Measurements from ENCODE around the gene MBNL2.

Gene MBNL2

DNA sequence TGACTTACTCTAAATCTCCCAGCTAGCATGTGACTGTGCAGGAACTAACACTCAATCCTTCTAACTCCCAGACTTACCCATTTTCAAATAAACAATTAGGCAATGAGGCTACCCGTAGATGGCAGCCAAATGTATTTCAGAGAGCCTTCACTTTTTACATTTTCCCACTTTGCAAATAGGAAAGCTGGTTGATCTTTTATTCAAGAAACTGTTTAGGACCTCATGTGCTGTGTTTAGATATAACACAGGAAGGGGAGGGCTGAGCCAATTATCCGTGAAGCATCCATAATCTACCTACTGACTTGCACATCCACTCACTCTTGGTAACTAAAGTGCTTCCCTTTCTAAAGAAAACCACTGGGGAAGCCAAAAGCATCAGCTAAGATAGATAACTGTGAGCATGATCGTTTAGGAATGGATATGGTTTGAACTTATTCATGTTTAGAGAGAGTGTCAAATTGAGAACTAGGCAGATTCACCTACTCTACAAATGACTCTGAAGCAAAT lies 33.4 kb downstream of the MBNL2 start:
- DNase-seq, result no peak

DNA sequence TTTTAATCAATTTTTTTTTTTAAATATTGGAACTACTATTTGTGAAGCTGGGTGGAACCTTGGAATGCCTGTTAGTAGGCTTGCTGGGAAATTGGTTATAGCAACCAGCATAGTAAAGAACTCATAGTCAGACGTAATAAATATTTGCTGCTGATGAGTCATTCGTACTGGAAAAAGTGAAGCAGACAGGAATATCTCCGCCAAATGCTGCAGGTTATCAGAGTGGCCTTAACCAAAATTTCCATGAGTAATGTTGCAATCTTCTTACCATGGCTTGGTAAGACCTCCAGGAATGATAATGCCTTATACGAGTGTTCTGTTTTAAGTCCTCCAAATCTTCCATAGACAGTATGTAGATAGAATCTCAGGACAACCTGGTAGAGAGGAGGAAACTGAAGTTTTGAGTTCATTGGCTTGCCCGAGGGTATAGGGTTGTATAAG lies 34.2 kb downstream of the MBNL2 start:
- DNase-seq, result peak; percentile 96

DNA sequence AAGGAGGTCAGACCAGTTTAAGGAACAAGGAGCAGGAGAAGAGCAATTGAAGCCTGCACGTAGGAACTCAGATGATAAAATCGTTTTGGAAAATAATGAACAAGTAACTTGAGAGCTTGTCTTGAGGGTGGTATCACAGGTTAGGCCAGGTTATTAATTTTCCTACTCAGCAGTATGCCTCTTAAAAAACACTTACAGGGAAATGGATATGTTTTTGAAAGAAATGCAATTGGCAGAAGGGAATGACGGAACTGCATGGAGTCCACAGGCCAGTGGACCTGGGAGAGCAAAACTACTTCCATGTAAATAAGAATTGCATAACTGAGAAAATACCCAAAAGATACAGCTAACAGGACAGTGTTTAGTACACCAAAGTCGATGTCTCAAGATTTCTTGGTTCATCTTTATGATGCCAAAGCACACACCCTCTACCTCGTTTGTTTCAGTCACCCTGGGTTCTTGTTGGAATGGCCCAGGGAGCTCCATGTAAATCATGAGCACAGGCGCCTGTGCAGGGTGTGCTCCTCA lies 35.2 kb downstream of the MBNL2 start:
- DNase-seq, result no peak

DNA sequence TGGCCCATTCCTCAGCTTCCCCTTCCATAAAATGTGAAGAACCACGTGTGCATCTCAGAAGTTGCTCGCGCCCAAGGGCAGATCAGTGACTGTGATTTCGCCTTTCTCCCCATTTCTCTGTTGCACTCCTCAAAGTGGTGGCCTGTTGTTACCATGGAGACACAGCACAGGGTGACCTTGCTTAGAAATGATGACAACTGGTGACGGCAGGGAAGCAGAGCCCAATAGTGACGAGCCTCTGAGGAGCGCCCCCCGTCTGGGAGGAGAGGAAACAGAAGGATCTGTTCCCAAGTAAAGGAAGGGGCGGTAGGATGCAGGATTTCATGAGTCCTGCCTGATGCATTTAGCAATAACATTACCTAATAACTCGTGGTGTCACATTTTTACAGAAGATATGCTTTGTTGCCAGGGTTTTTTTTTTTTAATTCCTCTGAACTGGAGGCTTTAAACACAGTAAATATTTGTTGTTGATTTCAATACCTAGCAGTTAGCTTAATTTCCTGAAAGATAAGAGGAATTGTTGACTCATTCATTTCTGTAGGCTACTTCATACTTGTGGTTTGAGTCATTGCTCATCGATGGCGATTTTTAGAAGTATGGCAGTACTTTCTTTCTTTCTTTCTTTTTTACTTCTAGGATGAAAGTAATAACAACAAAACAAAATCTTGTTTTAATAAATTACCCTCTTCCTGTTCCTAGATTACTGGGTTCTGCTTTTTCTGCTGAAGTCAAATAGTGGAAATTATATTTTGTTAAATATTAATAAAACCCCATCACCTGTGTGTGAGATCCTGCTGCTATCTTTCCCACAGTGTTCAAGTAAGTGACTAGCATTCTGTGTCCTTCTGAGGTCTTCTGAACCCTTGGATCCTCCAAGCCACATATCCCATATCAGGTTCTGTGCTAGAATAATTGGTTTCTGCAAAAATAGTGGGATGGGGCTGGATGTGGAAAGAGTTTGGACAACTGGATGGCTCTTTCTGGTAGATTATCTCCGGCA lies 36.0 kb downstream of the MBNL2 start:
- DNase-seq, result peak; percentile 90

DNA sequence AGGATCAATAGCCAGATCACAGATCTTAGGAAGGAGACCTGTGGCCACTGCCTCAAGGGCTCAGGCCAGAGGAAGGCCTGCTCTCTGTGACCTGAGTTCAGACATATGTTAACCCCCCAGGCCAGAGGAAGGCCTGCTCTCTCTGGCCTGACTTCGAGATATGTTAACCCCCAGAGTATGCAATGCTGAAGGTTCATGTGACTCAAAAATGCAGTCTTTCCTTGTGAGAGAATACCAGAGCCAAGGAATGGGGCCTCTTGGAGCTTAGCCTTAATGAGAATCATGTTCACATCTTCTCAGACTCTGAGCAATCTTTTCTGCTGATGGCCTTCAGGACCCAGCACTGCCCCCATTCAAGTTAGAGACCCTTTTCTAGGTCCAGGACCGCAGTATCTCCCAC lies 36.7 kb downstream of the MBNL2 start:
- DNase-seq, result peak; percentile 74

DNA sequence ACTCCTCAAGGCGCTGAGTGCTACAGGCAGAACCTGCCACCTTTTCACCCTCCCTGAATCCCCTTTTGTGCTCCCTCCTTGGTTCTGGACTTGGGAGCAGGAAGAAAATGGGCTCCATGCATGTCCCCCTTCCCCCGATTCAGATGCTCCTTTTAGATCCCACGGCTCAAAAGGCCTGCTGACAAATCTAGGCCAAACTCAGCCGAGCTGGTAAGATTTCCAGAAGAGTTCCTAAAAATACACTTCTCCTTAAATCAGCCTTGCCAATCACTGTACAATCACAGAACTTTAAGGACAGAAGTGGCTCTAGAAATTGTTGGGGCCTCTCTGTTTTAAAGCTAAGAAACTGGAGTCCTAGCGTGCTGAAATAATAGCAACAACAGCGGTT lies 37.3 kb downstream of the MBNL2 start:
- DNase-seq, result no peak

DNA sequence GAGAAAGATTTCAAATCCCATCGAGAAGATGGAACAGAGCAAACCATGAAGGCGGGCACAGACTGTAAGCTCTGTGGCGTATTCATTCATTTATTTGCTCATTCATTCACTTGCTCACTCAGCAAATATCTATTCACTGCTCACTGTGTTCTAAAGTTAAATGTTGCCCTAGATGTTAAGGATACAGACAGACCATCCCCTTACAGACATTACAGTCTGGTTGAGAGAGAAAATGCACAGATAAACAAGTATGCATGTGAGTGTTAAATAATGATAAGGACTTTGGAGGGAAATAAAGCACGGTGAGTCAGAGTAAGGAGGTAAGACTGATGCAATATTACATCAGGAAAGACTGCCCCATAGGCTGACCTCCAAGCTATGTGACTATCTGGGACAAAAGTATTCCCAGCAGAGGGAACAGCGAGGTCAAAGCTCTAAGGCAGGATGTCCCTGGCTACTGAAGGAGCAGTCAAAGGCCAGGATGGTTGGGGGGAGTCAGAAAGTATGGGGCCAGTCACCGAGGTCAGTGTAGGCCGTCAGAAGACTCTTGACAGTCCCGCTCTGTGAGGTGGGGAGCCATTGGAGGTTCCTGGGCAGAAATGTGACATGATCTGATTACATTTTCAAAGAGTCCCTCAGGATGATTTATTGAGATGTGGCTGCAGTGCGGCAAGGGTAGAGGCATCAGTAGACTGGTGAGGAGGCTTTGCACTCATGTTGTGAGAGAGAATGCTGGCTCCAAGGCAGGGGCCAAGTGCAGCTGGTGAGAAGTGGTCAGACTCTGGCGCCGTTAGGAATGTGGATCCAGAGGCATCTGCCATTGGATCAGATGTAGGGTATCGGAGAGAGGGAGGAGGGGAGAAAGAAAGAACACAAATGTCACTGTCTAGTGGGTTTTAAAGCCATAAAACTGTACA lies 37.9 kb downstream of the MBNL2 start:
- peak; percentile 78 for DNase-seq

DNA sequence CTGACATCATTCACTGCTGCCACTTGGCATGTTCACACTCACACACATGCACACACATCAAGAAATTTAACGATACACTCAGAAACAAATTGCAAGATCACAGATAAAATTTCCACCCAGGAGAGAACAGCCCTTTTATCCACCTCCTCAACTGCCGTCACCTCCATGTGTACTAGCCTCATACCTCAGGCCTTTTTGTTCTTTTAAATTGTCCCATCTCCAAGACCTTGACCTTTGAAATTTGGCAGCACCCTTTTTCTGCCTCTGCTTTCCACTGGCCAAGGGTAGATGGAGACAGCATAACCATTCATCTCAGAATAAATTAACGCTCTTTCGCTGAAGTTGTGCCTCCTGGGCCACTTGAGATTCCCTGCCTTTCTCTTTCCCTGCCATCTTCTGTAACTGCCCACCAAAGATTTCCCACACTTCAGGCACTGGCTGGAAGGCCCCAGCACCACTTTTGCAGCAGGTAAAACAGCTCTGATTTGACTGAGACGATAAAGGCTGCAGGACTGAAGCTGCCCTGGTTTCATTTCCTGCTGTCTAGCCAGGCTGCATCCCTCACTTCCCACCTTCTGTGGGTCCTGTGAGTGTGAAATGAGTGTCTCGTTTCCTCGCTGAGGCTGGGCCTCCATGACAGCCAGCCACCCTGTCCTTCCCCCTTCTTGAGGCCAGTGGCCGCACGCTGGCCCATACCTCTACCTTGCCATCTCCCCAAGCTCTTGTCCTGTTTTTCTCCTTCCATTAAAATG lies 39.3 kb downstream of the MBNL2 start:
- DNase-seq, result no peak

DNA sequence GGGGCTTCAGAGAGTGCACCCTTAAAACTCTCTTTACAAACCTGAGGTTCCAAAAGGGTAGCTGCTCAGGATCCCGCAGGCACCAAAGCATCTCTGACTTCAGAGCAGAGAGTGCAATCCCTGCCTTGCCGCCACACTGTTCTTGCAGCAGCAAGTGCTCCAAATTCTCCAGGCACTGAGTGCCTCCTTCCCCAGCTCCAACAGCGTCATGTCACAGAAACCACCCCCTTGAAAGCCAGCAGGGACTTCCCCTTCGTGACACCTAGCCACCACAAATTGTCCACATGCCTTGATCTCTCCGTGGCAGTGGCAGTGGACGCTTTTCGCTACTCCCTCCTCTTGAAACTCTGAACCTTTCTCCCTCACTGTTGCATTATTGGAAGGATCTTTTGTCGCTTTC lies 39.9 kb downstream of the MBNL2 start:
- no peak for DNase-seq

DNA sequence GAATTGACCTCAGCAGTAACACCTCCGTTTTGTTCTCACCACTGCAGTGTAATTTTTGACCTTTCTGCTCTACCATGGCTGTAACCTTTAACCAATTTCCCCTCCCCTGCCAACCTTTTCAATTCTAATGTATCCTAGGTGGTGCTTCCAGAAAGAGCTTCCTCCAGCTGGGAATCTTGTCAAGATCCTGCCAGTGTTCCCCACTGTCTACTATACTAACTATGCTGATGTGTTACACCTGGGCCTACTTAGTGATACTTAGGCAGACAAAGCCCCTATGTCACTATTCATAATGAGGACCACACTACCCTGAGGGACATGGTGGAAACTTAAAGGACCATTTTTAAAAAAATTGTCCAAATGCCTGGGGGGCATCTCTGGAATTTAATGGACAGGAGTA lies 41.0 kb downstream of the MBNL2 start:
- DNase-seq, result no peak

DNA sequence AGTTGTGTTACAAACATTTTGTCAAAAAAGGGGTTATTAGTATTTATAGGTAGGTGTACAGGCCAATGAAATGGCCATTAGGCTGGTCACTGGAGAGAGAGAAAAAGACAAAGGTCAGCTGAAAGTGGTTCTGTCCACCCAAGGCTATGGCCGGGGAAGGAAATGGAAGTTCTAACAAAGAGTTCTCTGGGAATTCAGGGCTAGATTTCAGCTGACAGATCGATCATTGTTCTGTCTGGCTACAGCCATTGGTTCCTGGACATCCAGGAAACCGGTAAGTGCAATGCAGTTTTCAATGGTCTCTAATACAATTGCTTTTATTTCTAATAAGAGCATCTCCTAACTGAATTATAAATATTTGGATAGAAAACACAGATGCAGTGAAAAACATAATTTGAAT lies 42.5 kb downstream of the MBNL2 start:
- DNase-seq, result no peak

DNA sequence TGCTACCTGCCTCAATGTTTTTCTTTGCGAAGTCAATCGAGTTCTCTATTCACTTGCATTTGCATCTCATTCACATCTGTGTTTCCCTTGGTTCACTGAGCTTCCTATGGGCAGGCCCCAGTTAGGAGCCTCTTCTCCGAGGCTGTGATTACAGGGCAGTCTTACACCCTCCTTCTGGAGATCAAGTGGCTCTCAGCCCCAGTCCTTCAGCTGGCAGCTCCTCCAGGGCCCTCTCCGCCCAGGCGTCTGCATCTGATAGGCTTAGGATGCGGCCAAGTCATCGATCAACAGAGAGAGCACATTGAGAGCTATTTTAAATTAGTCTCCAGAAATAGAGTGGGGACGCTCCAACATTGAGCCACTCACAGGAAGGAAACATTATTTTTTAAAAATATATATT lies 44.2 kb downstream of the MBNL2 start:
- no peak for DNase-seq

DNA sequence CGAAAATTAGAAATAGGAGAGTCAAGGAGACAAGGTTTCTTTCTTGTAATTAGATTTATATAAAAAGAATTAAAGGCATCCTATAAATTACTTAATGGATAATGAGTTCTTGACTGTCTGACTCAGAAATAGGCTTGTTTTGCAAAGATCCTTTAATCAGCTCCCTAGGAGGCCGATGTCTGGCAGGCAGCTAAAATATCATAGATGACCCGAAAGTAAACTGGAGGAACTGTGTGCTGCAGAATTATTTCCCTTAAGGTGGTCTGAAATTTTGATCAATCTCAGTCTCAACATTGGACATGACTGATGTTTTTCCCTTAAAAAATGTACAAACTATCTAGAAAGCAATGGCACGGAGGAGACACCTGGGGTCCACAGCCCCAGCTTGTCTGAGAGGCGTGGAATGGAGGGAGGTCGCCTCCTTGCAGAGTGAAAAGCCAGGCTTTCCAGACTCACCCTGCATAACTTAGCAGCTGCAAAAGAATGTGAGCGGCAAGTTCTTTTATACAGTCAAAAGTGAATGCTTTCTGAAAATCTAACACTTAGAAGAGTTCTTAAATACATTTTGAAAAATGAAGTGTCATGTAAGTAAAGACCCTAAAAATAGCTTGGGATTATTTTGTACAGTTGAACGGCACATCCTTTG lies 44.8 kb downstream of the MBNL2 start:
- peak; percentile 35 for DNase-seq

DNA sequence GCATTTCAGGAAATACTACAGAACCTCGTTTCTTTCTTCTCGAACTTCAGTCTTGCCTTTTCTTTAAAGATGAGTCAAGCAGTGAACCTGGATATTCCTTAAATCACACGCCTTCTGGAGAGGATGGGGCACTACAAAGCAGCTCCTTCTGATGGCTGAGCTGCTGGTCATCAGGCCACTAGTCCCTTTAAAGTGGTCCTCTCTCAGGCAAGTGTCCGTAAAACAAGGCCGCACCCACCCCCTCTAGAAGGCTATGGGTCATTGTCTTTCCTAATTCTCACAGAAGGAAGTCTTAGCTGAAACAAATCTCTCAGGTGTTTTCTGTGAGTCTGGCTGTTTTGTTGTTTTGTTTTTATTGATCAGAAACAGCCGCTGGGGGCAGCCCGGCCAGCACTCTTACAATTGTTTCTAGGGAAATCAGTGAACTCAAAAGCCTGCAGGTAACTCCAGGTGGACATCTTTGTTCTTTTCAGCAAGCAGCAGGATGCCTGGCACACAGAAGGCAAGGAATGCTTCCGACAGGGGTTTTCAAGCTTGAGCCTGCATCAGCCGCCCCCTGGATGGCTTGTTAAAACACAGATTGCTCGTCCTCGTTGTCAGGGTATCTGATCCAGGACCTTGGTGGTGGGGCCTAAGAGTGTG lies 45.4 kb downstream of the MBNL2 start:
- no peak for DNase-seq

DNA sequence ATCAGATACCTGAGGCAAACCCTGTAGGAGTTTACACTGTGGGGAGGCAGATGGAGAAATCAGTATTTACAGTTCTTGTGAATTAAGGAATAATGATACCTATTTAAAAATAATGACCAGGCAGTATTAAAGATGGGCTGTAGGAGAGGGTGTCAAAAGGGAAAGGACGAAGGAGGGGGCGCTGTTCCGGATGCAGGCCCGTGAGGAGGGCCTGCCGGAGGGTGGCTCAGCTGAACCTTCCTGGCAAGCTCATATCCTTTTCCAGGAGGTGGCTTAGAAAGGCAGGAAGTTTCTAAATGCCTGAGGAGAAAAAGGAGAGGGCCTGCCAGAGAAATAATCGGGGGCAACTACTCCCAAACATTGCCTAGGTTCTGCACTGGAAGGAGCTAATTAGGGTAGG lies 46.6 kb downstream of the MBNL2 start:
- no peak for DNase-seq

DNA sequence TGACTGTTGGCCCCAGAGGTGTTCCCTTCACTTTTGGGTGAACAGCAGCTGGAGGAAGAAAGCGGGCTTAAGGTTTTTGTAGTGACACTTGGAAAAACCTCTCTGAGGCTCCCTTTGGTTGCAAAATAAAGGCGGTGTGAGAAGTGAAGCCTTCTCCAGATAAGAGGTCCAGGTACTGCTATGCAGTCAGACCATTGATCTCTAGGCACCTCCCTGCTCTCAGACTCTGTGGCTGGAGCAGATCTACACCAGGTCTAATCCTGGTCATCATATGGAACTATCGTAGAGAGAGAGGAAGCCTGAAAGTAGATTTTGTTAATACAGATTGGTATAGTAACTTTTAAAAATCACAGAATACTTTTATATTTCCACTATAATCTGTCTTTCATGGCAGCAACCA lies 47.5 kb downstream of the MBNL2 start:
- no peak for DNase-seq

DNA sequence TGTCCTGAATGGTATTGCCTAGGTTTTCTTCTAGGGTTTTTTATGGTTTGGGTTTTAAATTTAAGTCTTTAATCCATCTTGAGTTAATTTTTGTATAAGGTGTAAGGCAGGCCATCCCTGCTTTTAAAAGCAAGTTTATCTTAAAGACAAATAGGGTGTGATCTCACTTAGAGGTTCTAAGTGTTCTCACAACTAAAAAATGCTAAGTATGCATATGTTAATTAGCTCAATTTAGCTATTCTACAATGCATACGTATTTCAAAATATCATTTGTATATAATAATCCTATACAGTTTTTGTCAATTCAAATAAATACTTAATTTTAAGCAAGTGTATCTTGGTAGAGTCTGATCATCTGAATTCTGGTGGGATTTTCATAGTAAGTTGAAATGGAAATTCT lies 50.4 kb downstream of the MBNL2 start:
- DNase-seq, result no peak

DNA sequence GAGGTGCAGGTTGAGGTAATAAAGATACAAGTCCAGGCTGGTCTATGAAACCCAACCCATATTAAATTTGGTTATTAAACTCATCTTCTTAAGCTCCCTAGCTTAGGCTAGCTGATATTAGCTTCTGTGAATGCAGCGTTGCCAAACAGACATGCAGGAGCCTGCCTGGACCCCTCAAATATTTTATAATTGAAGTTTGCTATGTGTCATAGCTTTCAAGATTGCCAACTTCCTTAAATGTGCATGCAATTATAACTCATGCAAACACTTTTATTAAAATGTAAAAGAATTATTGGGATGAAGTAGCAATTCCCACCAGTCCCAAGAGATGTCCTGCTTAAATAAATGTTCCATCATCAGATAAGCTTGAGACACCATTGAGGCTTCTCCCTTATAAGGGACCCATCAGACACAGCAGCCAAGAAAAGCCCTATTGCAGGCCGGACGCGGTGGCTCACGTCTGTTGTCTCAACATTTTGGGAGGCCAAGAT lies 51.3 kb downstream of the MBNL2 start:
- DNase-seq, result peak; percentile 76

DNA sequence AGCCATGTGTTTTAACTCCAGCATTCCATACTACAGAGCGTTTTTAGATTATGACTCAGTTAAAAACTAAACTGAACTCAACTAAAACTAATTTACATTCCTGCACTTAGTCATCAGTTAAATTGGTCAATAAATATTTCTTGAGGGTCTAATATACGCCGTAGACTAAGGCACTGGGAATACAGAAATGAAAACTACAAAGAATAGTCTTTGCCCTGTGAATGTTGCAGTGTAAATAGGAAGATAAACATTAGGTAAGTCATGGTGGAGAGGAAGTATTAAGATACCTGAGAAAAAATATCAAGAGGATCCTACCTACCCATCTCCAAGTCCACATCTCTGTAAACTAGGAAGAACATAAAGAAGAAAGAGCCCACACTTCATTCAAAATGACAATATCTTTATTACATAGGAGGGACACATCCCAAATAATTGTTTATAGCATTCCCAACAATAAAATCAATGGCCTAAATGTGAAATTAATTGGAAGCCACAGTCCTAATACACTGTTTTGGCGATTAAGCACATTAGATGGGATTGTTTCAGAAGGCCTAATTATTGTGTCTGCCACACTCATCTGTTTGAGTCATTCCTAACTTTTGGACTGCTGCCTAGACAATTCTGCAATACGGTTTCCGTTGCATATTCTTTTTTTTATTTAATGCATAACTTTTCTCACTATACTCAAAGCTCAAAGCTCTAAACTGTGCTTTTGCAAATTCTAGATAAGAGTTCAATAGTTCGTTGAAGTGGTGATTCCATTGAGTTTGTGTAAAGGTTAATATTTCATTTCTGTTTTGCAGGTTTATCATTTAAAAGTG lies 52.9 kb downstream of the MBNL2 start:
- peak; percentile 94 for DNase-seq

DNA sequence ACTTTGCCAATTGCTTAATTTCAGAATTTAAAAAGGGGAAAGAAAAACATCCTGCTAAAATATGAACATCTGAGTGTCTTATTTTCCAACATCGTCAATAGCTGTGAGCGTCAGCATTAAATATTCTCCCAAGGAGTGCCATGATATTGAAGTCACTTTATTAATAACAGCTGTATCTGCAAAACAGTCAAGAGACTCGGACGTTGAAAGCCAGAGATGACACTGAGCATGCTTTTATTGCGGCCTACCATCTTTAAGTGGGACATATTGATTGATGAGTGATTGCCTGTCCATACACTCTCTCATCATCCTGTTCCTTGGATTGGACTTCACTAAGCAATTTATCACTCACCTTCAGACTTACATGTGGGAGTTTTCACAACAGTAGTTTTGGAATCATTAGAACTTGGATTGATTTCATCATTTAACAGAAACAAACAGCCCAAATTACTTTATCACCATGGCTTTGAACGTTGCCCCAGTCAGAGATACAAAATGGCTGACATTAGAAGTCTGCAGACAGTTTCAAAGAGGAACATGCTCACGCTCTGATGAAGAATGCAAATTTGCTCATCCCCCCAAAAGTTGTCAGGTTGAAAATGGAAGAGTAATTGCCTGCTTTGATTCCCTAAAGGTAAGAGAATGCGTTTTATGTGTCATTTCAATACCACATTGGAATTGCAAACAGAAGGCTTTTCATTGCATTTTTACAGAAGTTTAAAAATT lies 53.8 kb downstream of the MBNL2 start:
- DNase-seq, result peak; percentile 57

All from fibroblast of skin of right quadriceps (primary cell).